ENCODE measurements around the gene LIPC. TPM values are rescaled to one million over a fixed set of nuclear protein-coding genes. Genes with fewer than 3 reads are reported as not detected.

LIPC gene
- polyA plus RNA-seq, 2 donors, result 0.04 to 0.05 TPM

DNA sequence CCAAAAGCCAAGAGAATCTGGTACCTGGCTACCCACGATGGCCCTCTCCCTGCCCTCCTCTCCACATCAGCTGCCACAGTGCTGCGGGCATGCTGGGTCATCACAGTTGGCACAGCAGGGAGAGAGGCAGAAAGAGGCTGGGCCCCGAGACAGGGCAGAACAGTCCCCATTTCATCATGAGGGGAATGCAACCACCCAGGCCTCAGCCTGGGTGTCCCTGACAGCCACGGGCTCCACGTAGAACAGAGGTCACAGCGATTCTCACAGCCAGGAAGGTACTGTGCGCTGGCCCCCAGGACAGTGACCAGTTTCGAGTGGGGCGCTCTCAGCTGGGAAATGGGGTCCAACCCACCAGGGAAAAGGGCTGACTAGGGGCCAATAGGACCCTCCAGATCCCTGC, 6.3 kb downstream of the LIPC start:
- H3K27me3 ChIP-seq (ENCODE audit: control insufficient read depth in 1 of 2, insufficient read depth in 2 of 2, low read length in 2 of 2), result no peaks in the 10 kb centered on the region
- WGBS, 2 donors, result 93 to 99% methylated on average over 9 of the region's 9 CpGs
- peaks cover 2 to 4% of the 10 kb centered on the region in 2 donors for H3K4me1 ChIP-seq (ENCODE audit: control insufficient read depth in 2 of 2, insufficient read depth in 2 of 2, low read length in 1 of 2)
- no peaks in the 10 kb centered on the region for H3K36me3 ChIP-seq (ENCODE audit: control insufficient read depth in 2 of 2, insufficient read depth in 2 of 2, low read length in 1 of 2)
- H3K9me3 ChIP-seq (ENCODE audit: control insufficient read depth in 2 of 2, insufficient read depth in 1 of 2, low read depth in 1 of 2, low read length in 1 of 2), result no peaks in the 10 kb centered on the region
- H3K27ac ChIP-seq (ENCODE audit: low read depth in 2 of 2, low read length in 1 of 2), result no peak overlapping the region
- no peak overlapping the region for H3K4me3 ChIP-seq (ENCODE audit: low read depth in 1 of 2, low read length in 2 of 2)

DNA sequence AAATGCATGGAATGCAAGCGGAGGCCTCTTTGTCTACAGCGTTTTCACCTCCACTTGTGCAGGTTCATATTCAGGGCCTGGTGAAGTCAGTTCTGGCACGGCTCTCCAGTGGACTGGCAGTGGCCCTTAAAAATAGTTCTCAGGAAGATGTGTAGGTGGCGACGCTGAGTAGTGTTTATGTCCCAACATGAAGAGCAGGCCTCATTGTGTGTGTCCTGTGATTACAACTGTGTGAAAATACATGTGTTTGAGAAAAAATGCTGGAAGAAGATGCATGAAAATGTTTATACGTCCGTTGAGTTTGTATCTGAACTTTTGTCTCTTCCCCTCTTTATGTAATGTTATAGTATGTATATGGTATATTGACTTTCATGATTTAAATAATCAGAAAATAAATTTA, 7.2 kb downstream of the LIPC start:
- Histone ChIP-seq H3K9me3 (ENCODE audit: control insufficient read depth in 2 of 2, insufficient read depth in 1 of 2, low read depth in 1 of 2, low read length in 1 of 2) (no peaks in the 10 kb centered on the region), H3K4me1 (ENCODE audit: control insufficient read depth in 2 of 2, insufficient read depth in 2 of 2, low read length in 1 of 2) (peaks cover 2 to 4% of the 10 kb centered on the region in 2 donors), H3K27me3 (ENCODE audit: control insufficient read depth in 1 of 2, insufficient read depth in 2 of 2, low read length in 2 of 2) (no peaks in the 10 kb centered on the region), H3K4me3 (ENCODE audit: low read depth in 1 of 2, low read length in 2 of 2) (no peak overlapping the region), H3K36me3 (ENCODE audit: control insufficient read depth in 2 of 2, insufficient read depth in 2 of 2, low read length in 1 of 2) (no peaks in the 10 kb centered on the region), H3K27ac (ENCODE audit: low read depth in 2 of 2, low read length in 1 of 2) (peak overlapping the region in 1 of 2 donors; percentile 25)
- 59 to 68% methylated on average over 7 of the region's 7 CpGs for WGBS, 2 donors

DNA sequence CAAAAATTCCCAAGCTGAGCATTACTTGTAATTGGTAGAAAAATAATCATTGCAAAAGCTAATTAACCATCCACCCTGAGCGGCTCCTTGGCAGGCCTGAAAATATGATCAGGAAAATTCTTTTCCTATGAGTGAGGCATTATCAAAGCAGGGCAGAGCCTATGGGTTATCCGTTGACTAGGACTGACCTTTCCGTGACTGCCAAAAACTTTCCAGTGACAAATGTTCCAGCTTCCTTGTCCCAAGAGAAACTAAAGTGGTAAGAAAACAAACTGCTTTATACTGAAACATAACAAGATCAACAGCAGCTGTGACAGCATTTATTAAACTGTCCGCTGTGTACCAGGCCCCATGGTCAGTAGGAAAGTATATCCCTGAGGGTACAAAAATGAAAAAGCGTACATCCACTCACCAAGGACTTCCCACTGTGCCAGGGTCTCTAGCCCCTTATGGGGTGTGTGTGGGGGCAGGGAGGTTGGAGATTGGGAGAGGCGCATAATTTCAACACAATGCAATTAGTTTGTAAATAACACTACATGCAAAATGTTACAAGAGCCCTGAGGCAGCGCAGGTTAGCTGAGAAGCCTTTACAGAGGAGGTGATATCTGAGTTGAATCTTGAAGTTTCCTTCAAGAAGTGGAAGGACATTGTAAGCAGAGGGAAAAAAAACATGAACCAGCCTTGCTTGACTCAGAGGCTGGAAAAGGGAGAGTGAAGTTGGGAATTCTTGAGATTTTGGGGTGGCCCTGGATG, 8.5 kb downstream of the LIPC start:
- H3K27me3 ChIP-seq (ENCODE audit: control insufficient read depth in 1 of 2, insufficient read depth in 2 of 2, low read length in 2 of 2), result no peaks in the 10 kb centered on the region
- no peaks in the 10 kb centered on the region for H3K9me3 ChIP-seq (ENCODE audit: control insufficient read depth in 2 of 2, insufficient read depth in 1 of 2, low read depth in 1 of 2, low read length in 1 of 2)
- H3K36me3 ChIP-seq (ENCODE audit: control insufficient read depth in 2 of 2, insufficient read depth in 2 of 2, low read length in 1 of 2), result no peaks in the 10 kb centered on the region
- no peak overlapping the region for H3K4me3 ChIP-seq (ENCODE audit: low read depth in 1 of 2, low read length in 2 of 2)
- WGBS, 2 donors, result 47 to 51% methylated on average over 7 of the region's 7 CpGs
- peak overlapping the region; percentile 86 to 97 for H3K27ac ChIP-seq (ENCODE audit: low read depth in 2 of 2, low read length in 1 of 2)
- H3K4me1 ChIP-seq (ENCODE audit: control insufficient read depth in 2 of 2, insufficient read depth in 2 of 2, low read length in 1 of 2), result peaks cover 4 to 10% of the 10 kb centered on the region in 2 donors

DNA sequence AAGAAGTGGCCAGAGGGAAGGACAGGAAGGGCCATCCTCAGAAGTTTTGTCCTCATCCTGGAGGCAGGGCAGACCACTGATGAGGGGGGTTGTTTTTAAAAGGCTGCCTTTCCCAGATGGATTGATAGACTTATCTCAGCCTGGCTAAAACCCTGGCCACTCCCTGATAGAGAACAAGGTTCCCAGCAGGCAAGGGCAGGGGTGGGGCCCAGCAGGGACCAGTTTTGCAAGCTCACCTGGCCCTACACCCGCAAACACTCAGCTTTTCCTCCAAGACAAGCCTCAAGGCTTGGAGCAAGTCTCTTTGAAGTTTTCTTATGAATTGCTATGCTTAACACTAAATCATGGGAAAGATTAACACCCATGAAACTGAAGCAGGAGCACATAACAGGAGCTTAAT, 9.1 kb downstream of the LIPC start:
- no peaks in the 10 kb centered on the region for H3K27me3 ChIP-seq (ENCODE audit: control insufficient read depth in 1 of 2, insufficient read depth in 2 of 2, low read length in 2 of 2)
- H3K4me1 ChIP-seq (ENCODE audit: control insufficient read depth in 2 of 2, insufficient read depth in 2 of 2, low read length in 1 of 2), result peaks cover 4 to 10% of the 10 kb centered on the region in 2 donors
- H3K9me3 ChIP-seq (ENCODE audit: control insufficient read depth in 2 of 2, insufficient read depth in 1 of 2, low read depth in 1 of 2, low read length in 1 of 2), result no peaks in the 10 kb centered on the region
- H3K27ac ChIP-seq (ENCODE audit: low read depth in 2 of 2, low read length in 1 of 2), result peak overlapping the region; percentile 86 to 97
- no peaks in the 10 kb centered on the region for H3K36me3 ChIP-seq (ENCODE audit: control insufficient read depth in 2 of 2, insufficient read depth in 2 of 2, low read length in 1 of 2)
- H3K4me3 ChIP-seq (ENCODE audit: low read depth in 1 of 2, low read length in 2 of 2), result no peak overlapping the region
- WGBS, 2 donors, result 49 to 56% methylated on average over 1 of the region's 1 CpG

- Histone ChIP-seq H3K36me3 (ENCODE audit: control insufficient read depth in 2 of 2, insufficient read depth in 2 of 2, low read length in 1 of 2) (no peaks in the 10 kb centered on the region), H3K9me3 (ENCODE audit: control insufficient read depth in 2 of 2, insufficient read depth in 1 of 2, low read depth in 1 of 2, low read length in 1 of 2) (no peaks in the 10 kb centered on the region), H3K4me3 (ENCODE audit: low read depth in 1 of 2, low read length in 2 of 2) (no peak overlapping the region), H3K4me1 (ENCODE audit: control insufficient read depth in 2 of 2, insufficient read depth in 2 of 2, low read length in 1 of 2) (peaks cover 4 to 10% of the 10 kb centered on the region in 2 donors), H3K27ac (ENCODE audit: low read depth in 2 of 2, low read length in 1 of 2) (peak overlapping the region; percentile 92 to 95), H3K27me3 (ENCODE audit: control insufficient read depth in 1 of 2, insufficient read depth in 2 of 2, low read length in 2 of 2) (no peaks in the 10 kb centered on the region)
- WGBS, 2 donors, result 47 to 65% methylated on average over 9 of the region's 9 CpGs
Measured at GRCh38 chr15:58441376-58442070, 9.7 kb downstream of the LIPC start.

DNA sequence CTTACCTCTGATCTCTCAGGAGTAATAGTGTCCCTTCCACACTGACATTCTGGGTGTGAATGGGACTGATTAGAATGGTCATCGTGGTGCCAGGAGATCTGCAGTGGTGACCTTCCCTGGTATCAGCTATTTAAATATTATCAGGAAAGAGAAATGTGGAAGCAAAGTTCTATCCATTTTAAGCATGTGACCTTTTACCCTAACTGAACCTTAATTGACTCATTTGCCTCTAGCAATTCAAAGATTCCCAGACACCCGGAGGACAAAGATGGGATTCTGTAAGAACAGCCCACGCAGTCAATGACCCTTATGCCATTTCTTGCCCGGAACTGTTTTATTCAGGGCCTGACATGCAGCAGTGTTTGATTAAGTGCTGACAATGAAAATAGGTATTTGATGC, 10.3 kb downstream of the LIPC start:
- H3K27me3 ChIP-seq (ENCODE audit: control insufficient read depth in 1 of 2, insufficient read depth in 2 of 2, low read length in 2 of 2), result no peaks in the 10 kb centered on the region
- peaks cover 4 to 10% of the 10 kb centered on the region in 2 donors for H3K4me1 ChIP-seq (ENCODE audit: control insufficient read depth in 2 of 2, insufficient read depth in 2 of 2, low read length in 1 of 2)
- WGBS, 2 donors, result 42 to 45% methylated on average over 4 of the region's 4 CpGs
- H3K4me3 ChIP-seq (ENCODE audit: low read depth in 1 of 2, low read length in 2 of 2), result no peak overlapping the region
- peak overlapping the region; percentile 92 to 95 for H3K27ac ChIP-seq (ENCODE audit: low read depth in 2 of 2, low read length in 1 of 2)
- no peaks in the 10 kb centered on the region for H3K9me3 ChIP-seq (ENCODE audit: control insufficient read depth in 2 of 2, insufficient read depth in 1 of 2, low read depth in 1 of 2, low read length in 1 of 2)
- H3K36me3 ChIP-seq (ENCODE audit: control insufficient read depth in 2 of 2, insufficient read depth in 2 of 2, low read length in 1 of 2), result no peaks in the 10 kb centered on the region

DNA sequence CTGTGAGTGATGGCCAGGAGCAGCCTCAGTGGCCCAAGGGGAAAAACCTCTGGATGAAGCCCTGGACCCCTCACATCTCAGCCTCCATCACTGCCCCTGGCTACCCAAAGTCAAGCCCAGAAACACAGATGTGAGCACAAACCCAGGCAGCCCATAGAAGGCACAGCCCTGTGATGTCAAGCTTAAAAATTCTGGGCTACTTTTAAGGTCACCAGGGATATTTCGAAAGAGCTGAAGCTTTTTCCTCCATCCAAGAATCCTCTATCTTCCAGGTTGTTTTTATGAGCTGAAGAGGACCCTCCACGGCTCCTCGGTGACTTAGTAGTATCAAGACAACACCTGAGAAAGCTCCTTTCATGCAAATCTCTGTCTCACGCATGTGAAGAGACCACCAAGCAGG, 11.5 kb downstream of the LIPC start:
- H3K36me3 ChIP-seq (ENCODE audit: control insufficient read depth in 2 of 2, insufficient read depth in 2 of 2, low read length in 1 of 2), result no peaks in the 10 kb centered on the region
- H3K4me3 ChIP-seq (ENCODE audit: low read depth in 1 of 2, low read length in 2 of 2), result no peak overlapping the region
- peak overlapping the region in 1 of 2 donors; percentile 1 for H3K27ac ChIP-seq (ENCODE audit: low read depth in 2 of 2, low read length in 1 of 2)
- peaks cover 4 to 10% of the 10 kb centered on the region in 2 donors for H3K4me1 ChIP-seq (ENCODE audit: control insufficient read depth in 2 of 2, insufficient read depth in 2 of 2, low read length in 1 of 2)
- H3K27me3 ChIP-seq (ENCODE audit: control insufficient read depth in 1 of 2, insufficient read depth in 2 of 2, low read length in 2 of 2), result no peaks in the 10 kb centered on the region
- H3K9me3 ChIP-seq (ENCODE audit: control insufficient read depth in 2 of 2, insufficient read depth in 1 of 2, low read depth in 1 of 2, low read length in 1 of 2), result no peaks in the 10 kb centered on the region
- 95% methylated on average over 4 of the region's 4 CpGs for WGBS, 2 donors

DNA sequence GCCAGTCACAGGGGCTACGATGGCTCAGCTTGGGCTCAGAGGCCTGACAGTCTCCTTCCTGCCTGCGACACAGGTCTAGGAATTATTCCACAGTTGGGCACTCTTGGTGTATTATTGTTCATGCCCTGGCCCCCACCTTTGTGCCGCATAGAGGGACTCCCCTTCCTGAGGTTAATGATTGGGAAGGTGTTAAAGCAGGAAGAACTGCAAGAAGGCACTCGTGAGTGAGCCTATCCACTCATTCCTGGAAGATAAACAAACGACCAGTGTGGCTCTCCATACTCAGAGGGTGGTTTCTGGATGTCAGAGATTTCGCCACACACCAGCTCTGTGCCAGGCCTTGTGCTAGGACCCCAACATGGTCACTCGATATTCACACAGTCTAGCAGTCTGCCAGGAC, 12.3 kb downstream of the LIPC start:
- Histone ChIP-seq H3K9me3 (ENCODE audit: control insufficient read depth in 2 of 2, insufficient read depth in 1 of 2, low read depth in 1 of 2, low read length in 1 of 2) (no peaks in the 10 kb centered on the region), H3K36me3 (ENCODE audit: control insufficient read depth in 2 of 2, insufficient read depth in 2 of 2, low read length in 1 of 2) (no peaks in the 10 kb centered on the region), H3K4me1 (ENCODE audit: control insufficient read depth in 2 of 2, insufficient read depth in 2 of 2, low read length in 1 of 2) (peaks cover 4 to 10% of the 10 kb centered on the region in 2 donors), H3K27ac (ENCODE audit: low read depth in 2 of 2, low read length in 1 of 2) (peak overlapping the region in 1 of 2 donors; percentile 59), H3K27me3 (ENCODE audit: control insufficient read depth in 1 of 2, insufficient read depth in 2 of 2, low read length in 2 of 2) (no peaks in the 10 kb centered on the region), H3K4me3 (ENCODE audit: low read depth in 1 of 2, low read length in 2 of 2) (no peak overlapping the region)
- WGBS, 2 donors, result 50 to 52% methylated on average over 7 of the region's 7 CpGs

DNA sequence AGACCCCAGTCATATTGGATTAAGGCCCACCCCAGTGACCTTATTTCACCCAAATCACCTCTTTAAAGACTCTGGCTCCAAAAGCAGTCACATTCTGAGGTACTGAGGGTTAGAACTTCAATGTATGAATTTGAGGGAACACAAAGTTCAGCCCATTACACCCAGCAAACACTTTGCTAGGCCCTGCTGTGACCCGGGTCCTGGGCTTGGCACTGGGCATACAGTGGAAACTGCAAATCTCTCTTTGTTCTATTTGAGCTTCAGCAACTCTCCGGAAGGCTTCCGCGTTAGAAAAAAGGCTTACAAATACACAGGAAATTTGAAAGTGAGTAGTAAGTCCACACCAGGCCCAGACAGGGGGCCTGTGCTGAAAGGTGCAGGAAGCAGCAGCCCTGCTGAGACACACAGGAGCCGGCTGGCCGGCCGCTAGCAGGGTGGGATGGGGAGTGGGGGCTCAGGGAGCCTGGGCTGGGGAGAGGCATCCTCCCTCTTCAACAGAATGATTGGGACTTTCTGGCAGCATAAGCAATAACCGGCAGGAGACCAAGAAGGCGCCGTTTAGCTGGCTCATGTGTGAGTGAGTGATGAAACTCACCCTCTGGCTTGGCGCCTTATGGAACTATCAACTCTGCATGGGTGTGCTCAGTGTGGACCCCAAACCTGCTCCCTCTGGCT, 13.0 kb downstream of the LIPC start:
- Histone ChIP-seq H3K4me3 (ENCODE audit: low read depth in 1 of 2, low read length in 2 of 2) (no peak overlapping the region), H3K4me1 (ENCODE audit: control insufficient read depth in 2 of 2, insufficient read depth in 2 of 2, low read length in 1 of 2) (peaks cover 4 to 10% of the 10 kb centered on the region in 2 donors), H3K36me3 (ENCODE audit: control insufficient read depth in 2 of 2, insufficient read depth in 2 of 2, low read length in 1 of 2) (no peaks in the 10 kb centered on the region), H3K27ac (ENCODE audit: low read depth in 2 of 2, low read length in 1 of 2) (peak overlapping the region; percentile 22 to 59), H3K9me3 (ENCODE audit: control insufficient read depth in 2 of 2, insufficient read depth in 1 of 2, low read depth in 1 of 2, low read length in 1 of 2) (no peaks in the 10 kb centered on the region), H3K27me3 (ENCODE audit: control insufficient read depth in 1 of 2, insufficient read depth in 2 of 2, low read length in 2 of 2) (no peaks in the 10 kb centered on the region)
- 57 to 64% methylated on average over 11 of the region's 11 CpGs for WGBS, 2 donors
